Liver (tissue), 9 donors: Measurements from ENCODE around the gene ZNF33B. TPM values are rescaled to one million over a fixed set of nuclear protein-coding genes. Genes with fewer than 3 reads are reported as not detected.

ENCODE experiments used
- DNase-seq: peaks from one replicate; pipeline ENCODE4 v3.0.0-alpha.2; 2017; ENCODE audit warnings: low spot score
- H3K27ac ChIP-seq, 2 donors: one replicate each; pipeline ENCODE4 v1.7.0; 2013; ENCODE audit warnings: inconsistent platforms in 2 of 2, low read length in 2 of 2, control low read depth in 1 of 2, low read depth in 1 of 2, mild to moderate bottlenecking in 1 of 2
- H3K27me3 ChIP-seq, 4 donors: one replicate each; pipeline versions ENCODE4 v1.6.1 to v1.7.0; 2013; ENCODE audit warnings: low read length in 3 of 4, inconsistent platforms in 1 of 4, mild to moderate bottlenecking in 1 of 4, moderate library complexity in 1 of 4; ENCODE audit not compliant: control insufficient read depth in 4 of 4, insufficient read depth in 4 of 4
- H3K36me3 ChIP-seq, 4 donors: one replicate each; pipeline versions ENCODE4 v1.6.1 to v1.7.0; 2013; ENCODE audit warnings: low read length in 3 of 4, mild to moderate bottlenecking in 3 of 4, low read depth in 1 of 4, moderate library complexity in 1 of 4; ENCODE audit not compliant: control insufficient read depth in 4 of 4, insufficient read depth in 3 of 4
- H3K4me1 ChIP-seq, 4 donors: one replicate each; pipeline versions ENCODE4 v1.6.1 to v1.7.0; 2013; ENCODE audit warnings: low read length in 3 of 4, mild to moderate bottlenecking in 3 of 4, moderate library complexity in 1 of 4; ENCODE audit not compliant: control insufficient read depth in 4 of 4, insufficient read depth in 4 of 4
- H3K4me3 ChIP-seq, 3 donors: one replicate each; pipeline versions ENCODE4 v1.6.1 to v1.7.0; 2013; ENCODE audit warnings: low read length in 3 of 3, control low read depth in 1 of 3, low read depth in 1 of 3, mild to moderate bottlenecking in 1 of 3
- H3K9ac ChIP-seq, 2 donors: one replicate each; pipeline ENCODE4 v1.7.0; 2013; ENCODE audit warnings: low read length in 2 of 2, mild to moderate bottlenecking in 2 of 2, moderate library complexity in 2 of 2, control low read depth in 1 of 2, low read depth in 1 of 2
- H3K9me3 ChIP-seq, 4 donors: one replicate each; pipeline versions ENCODE4 v1.6.1 to v1.7.0; 2013; ENCODE audit warnings: low read length in 3 of 4; ENCODE audit not compliant: control insufficient read depth in 4 of 4
- EGR1 ChIP-seq, 2 donors: IDR thresholded peaks; 2 replicates each; pipeline ENCODE4 v1.6.1; 2016 to 2018; ENCODE audit warnings: antibody characterized with exemption in 2 of 2, low read depth in 2 of 2
- FOXA1 ChIP-seq: IDR thresholded peaks from 2 replicates; pipeline ENCODE4 v1.6.1; 2016; ENCODE audit warnings: antibody characterized with exemption
- FOXA2 ChIP-seq: IDR thresholded peaks from 2 replicates; pipeline ENCODE4 v1.6.1; 2016; ENCODE audit warnings: antibody characterized with exemption
- GABPA ChIP-seq, 2 donors: IDR thresholded peaks in 1 of 2; conservative IDR thresholded peaks in 1 of 2; 2 replicates each; pipeline ENCODE4 v1.6.1; 2016; ENCODE audit warnings: antibody characterized with exemption in 2 of 2, mild to moderate bottlenecking in 1 of 2, moderate library complexity in 1 of 2
- HNF4A ChIP-seq, 2 donors: conservative IDR thresholded peaks; 2 replicates each; pipeline ENCODE4 v1.6.1; 2016; ENCODE audit warnings: antibody characterized with exemption in 2 of 2, mild to moderate bottlenecking in 2 of 2
- HNF4G ChIP-seq: IDR thresholded peaks from 2 replicates; pipeline ENCODE4 v1.6.1; 2016; ENCODE audit warnings: antibody characterized with exemption
- JUND ChIP-seq, 2 donors: IDR thresholded peaks; 2 replicates each; pipeline ENCODE4 v1.6.1; 2016; ENCODE audit warnings: antibody characterized with exemption in 2 of 2
- NR2F2 ChIP-seq: IDR thresholded peaks from 2 replicates; pipeline ENCODE4 v1.6.1; 2016; ENCODE audit warnings: antibody characterized with exemption
- RAD21 ChIP-seq, 2 donors: IDR thresholded peaks; 2 replicates each; pipeline ENCODE4 v1.6.1; 2016; ENCODE audit warnings: antibody characterized with exemption in 2 of 2, mild to moderate bottlenecking in 2 of 2
- RXRA ChIP-seq, 2 donors: IDR thresholded peaks; 2 replicates each; pipeline ENCODE4 v1.6.1; 2017 to 2018; ENCODE audit warnings: antibody characterized with exemption in 2 of 2, mild to moderate bottlenecking in 1 of 2
- SP1 ChIP-seq: IDR thresholded peaks from 2 replicates; pipeline ENCODE4 v1.6.1; 2018; ENCODE audit warnings: antibody characterized with exemption, mild to moderate bottlenecking
- TAF1 ChIP-seq: conservative IDR thresholded peaks from 2 replicates; pipeline ENCODE4 v1.6.1; 2016; ENCODE audit warnings: antibody characterized with exemption, mild to moderate bottlenecking
- YY1 ChIP-seq: IDR thresholded peaks from 2 replicates; pipeline ENCODE4 v1.6.1; 2016; ENCODE audit warnings: antibody characterized with exemption, mild to moderate bottlenecking
- WGBS: extraction: QIAGEN DNeasy Blood & Tissue Kit; methylation state at CpG from one replicate; pipeline ENCODE4 v1.1.7; 2013; 5-methylcytosine and 5-hydroxymethylcytosine counted together
- polyA plus RNA-seq, 2 donors: library from polyadenylated mRNA; stranded (reverse) in 1 of 2; unstranded in 1 of 2; fragments of 200-250 nt in 1 of 2; fragments of >200 nt in 1 of 2; fragmentation: Nextera tagmentation in 1 of 2; extraction: Ambion mirVana in 1 of 2; gene quantifications; one replicate each; pipeline versions ENCODE4 v1.2.1 to v1.2.3, GENCODE V29; 2013 to 2015
- total RNA-seq, 2 donors: library from RNA; depleted of rRNA; stranded (reverse); fragments of >200 nt; gene quantifications; one replicate each; pipeline ENCODE4 v1.2.3, GENCODE V29; 2014
- TF ChIP-seq, protein P1 (sequence below): IDR thresholded peaks from 2 replicates; pipeline ENCODE4 v1.6.1; 2016; ENCODE audit warnings: antibody characterized with exemption, mild to moderate bottlenecking
- TF ChIP-seq, protein P2 (sequence below): IDR thresholded peaks from 2 replicates; pipeline ENCODE4 v1.6.1; 2016; ENCODE audit warnings: antibody characterized with exemption
- TF ChIP-seq, protein P3 (sequence below): fragments of 150-350 bp; IDR thresholded peaks from 2 replicates; pipeline ENCODE4 v1.5.1; 2017; ENCODE audit warnings: improper control_type of control experiment, low read depth, low read length; ENCODE audit not compliant: missing input control
- TF ChIP-seq, protein P4 (sequence below): IDR thresholded peaks from 2 replicates; pipeline ENCODE4 v1.6.1; 2016; ENCODE audit warnings: antibody characterized with exemption
- donor health status: healthy.
- donor health status: healthy.
- donor health status: healthy.
- donor health status: healthy.
- donor health status: healthy.

Gene ZNF33B
- total and polyA plus RNA-seq, 4 donors = 5.6 to 16.0 (median 8.5) TPM

DNA sequence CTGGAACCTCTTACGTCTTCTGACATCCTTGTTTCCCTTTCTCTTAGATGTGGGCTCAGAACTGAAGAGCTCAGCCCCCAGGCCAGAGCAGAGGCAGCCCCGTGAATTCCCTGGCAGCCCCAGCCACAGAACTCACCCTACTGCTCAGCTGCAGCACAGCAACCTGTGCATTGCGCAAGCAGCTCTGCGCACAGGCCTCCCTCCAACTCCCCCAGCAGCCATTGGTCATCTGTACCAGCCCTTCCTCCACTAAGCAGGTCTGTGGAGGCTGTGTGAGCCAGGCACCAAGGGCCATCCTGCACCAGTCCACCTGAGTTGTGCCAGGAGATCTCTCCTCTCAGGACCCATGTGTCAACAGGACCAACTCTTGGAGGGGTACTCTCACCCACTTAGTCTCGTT lies 54.5 kb downstream of the ZNF33B start:
- DNase-seq = no peak
- Histone ChIP-seq H3K36me3 (peaks cover 0 to 19% (median 11%) of the 10 kb centered on the region in 4 donors), H3K27ac (no peak overlapping the region), H3K9me3 (peaks cover 4 to 21% (median 17%) of the 10 kb centered on the region in 4 donors), H3K4me1 (no peaks in the 10 kb centered on the region), H3K4me3 (no peak overlapping the region), H3K9ac (no peak overlapping the region), H3K27me3 (no peaks in the 10 kb centered on the region)
- 92% methylated on average over 5 of the region's 5 CpGs for WGBS
- no peak for TF ChIP-seq TAF1
- no peak for TF ChIP-seq JUND (IDR thresholded peaks at IDR 0.05)
- TF ChIP-seq EGR1 (IDR thresholded peaks at IDR 0.05; ENCODE audit: low read depth in 2 of 2) = no peak
- TF ChIP-seq HNF4A (conservative IDR thresholded peaks at IDR 0.05) = no peak
- TF ChIP-seq, protein P1, sequence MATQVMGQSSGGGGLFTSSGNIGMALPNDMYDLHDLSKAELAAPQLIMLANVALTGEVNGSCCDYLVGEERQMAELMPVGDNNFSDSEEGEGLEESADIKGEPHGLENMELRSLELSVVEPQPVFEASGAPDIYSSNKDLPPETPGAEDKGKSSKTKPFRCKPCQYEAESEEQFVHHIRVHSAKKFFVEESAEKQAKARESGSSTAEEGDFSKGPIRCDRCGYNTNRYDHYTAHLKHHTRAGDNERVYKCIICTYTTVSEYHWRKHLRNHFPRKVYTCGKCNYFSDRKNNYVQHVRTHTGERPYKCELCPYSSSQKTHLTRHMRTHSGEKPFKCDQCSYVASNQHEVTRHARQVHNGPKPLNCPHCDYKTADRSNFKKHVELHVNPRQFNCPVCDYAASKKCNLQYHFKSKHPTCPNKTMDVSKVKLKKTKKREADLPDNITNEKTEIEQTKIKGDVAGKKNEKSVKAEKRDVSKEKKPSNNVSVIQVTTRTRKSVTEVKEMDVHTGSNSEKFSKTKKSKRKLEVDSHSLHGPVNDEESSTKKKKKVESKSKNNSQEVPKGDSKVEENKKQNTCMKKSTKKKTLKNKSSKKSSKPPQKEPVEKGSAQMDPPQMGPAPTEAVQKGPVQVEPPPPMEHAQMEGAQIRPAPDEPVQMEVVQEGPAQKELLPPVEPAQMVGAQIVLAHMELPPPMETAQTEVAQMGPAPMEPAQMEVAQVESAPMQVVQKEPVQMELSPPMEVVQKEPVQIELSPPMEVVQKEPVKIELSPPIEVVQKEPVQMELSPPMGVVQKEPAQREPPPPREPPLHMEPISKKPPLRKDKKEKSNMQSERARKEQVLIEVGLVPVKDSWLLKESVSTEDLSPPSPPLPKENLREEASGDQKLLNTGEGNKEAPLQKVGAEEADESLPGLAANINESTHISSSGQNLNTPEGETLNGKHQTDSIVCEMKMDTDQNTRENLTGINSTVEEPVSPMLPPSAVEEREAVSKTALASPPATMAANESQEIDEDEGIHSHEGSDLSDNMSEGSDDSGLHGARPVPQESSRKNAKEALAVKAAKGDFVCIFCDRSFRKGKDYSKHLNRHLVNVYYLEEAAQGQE = no peak
- no peak for TF ChIP-seq HNF4G
- no peak for TF ChIP-seq YY1
- TF ChIP-seq, protein P2, sequence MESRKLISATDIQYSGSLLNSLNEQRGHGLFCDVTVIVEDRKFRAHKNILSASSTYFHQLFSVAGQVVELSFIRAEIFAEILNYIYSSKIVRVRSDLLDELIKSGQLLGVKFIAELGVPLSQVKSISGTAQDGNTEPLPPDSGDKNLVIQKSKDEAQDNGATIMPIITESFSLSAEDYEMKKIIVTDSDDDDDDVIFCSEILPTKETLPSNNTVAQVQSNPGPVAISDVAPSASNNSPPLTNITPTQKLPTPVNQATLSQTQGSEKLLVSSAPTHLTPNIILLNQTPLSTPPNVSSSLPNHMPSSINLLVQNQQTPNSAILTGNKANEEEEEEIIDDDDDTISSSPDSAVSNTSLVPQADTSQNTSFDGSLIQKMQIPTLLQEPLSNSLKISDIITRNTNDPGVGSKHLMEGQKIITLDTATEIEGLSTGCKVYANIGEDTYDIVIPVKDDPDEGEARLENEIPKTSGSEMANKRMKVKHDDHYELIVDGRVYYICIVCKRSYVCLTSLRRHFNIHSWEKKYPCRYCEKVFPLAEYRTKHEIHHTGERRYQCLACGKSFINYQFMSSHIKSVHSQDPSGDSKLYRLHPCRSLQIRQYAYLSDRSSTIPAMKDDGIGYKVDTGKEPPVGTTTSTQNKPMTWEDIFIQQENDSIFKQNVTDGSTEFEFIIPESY = no peak
- TF ChIP-seq, protein P3, sequence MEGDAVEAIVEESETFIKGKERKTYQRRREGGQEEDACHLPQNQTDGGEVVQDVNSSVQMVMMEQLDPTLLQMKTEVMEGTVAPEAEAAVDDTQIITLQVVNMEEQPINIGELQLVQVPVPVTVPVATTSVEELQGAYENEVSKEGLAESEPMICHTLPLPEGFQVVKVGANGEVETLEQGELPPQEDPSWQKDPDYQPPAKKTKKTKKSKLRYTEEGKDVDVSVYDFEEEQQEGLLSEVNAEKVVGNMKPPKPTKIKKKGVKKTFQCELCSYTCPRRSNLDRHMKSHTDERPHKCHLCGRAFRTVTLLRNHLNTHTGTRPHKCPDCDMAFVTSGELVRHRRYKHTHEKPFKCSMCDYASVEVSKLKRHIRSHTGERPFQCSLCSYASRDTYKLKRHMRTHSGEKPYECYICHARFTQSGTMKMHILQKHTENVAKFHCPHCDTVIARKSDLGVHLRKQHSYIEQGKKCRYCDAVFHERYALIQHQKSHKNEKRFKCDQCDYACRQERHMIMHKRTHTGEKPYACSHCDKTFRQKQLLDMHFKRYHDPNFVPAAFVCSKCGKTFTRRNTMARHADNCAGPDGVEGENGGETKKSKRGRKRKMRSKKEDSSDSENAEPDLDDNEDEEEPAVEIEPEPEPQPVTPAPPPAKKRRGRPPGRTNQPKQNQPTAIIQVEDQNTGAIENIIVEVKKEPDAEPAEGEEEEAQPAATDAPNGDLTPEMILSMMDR = no peak
- TF ChIP-seq, protein P4, sequence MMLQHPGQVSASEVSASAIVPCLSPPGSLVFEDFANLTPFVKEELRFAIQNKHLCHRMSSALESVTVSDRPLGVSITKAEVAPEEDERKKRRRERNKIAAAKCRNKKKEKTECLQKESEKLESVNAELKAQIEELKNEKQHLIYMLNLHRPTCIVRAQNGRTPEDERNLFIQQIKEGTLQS = no peak
- no peak for TF ChIP-seq NR2F2
- no peak for TF ChIP-seq SP1
- no peak for TF ChIP-seq GABPA (IDR thresholded peaks at IDR 0.05 in 1 of 2, conservative IDR thresholded peaks at IDR 0.05 in 1 of 2)
- no peak for TF ChIP-seq RAD21 (IDR thresholded peaks at IDR 0.05)
- no peak for TF ChIP-seq RXRA (IDR thresholded peaks at IDR 0.05)

DNA sequence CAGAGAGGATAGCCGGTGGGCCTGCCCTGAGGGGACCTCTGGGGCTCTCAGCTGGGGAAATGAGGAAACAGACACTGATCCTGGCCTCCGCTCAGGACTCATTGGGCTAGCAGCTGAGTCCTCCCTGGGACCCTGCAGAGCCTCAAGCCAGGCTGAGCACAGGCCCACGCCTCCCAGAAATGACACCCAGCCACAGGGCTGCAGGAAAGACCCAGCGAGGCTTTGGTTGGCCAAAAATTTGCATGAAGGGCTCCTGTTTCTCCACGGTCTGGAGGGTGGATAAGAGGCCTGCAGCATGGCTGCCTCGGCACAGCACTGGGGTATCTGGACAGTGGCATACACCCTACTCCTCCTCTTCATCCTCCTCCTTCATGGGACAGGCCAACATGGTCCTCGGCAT lies 60.4 kb downstream of the ZNF33B start:
- H3K36me3 ChIP-seq = no peaks in the 10 kb centered on the region
- 73% methylated on average over 7 of the region's 7 CpGs for WGBS
- DNase-seq = no peak
- no peak overlapping the region for H3K27ac ChIP-seq
- H3K4me3 ChIP-seq = no peak overlapping the region
- no peaks in the 10 kb centered on the region for H3K27me3 ChIP-seq
- no peak overlapping the region for H3K9ac ChIP-seq
- H3K4me1 ChIP-seq = no peaks in the 10 kb centered on the region
- peaks cover 0 to under 1% (median 0%) of the 10 kb centered on the region in 4 donors for H3K9me3 ChIP-seq
- TF ChIP-seq, protein P3 = no peak
- TF ChIP-seq FOXA1 (no peak), SP1 (no peak), TAF1 (no peak), JUND (IDR thresholded peaks at IDR 0.05) (no peak), FOXA2 (no peak)
- TF ChIP-seq, protein P2 = no peak
- TF ChIP-seq, protein P1 = no peak
